ENCODE results near the gene MYL5.

Gene MYL5

DNA sequence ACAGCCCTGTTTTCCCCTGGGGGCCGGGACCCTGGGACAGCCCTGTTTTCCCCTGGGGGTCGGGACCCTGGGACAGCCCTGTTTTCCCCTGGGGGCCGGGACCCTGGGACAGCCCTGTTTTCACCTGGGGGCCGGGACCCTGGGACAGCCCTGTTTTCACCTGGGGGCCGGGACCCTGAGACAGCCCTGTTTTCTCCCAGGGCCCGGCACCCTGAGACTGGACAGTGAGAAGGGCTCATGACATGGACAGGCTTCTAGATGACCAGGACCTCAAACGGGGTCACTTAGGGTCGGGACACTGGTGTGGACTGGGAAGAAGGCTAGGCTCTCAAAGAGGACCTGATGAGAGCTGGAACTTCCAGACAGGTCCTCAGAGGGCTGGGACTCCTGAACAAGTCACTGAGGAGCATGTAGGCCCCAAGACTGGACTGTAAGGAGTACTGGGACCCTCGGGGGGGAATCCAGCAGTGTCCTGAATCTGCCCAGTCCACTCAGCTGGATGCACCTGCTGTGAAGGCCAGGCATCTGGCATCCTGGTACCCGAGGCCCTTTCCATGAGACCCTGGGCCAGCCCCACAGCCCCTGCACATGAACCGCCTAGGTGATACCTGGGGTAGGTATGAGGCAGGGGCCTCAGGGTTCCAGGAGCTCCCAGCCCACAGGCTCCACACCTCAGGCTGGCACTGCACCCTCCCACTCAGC is 33.7 kb downstream of the MYL5 start:
- no peak for DNase-seq (ENCODE audit: low read depth)

GRCh38 chr4:708631-708933 is 34.2 kb downstream of the MYL5 start:
- no peak for DNase-seq (ENCODE audit: low read depth)

- no peak for DNase-seq (ENCODE audit: low read depth)
These were observed 35.0 kb downstream of the MYL5 start for GRCh38 chr4:709348-709747.

- no peak for DNase-seq (ENCODE audit: low read depth)
These were observed 35.8 kb downstream of the MYL5 start for GRCh38 chr4:710116-710515.

- DNase-seq (ENCODE audit: low read depth), result no peak
These were observed 36.6 kb downstream of the MYL5 start for GRCh38 chr4:710916-711315.

GRCh38 chr4:712093-712492 is 37.8 kb downstream of the MYL5 start:
- DNase-seq (ENCODE audit: low read depth), result no peak

DNA sequence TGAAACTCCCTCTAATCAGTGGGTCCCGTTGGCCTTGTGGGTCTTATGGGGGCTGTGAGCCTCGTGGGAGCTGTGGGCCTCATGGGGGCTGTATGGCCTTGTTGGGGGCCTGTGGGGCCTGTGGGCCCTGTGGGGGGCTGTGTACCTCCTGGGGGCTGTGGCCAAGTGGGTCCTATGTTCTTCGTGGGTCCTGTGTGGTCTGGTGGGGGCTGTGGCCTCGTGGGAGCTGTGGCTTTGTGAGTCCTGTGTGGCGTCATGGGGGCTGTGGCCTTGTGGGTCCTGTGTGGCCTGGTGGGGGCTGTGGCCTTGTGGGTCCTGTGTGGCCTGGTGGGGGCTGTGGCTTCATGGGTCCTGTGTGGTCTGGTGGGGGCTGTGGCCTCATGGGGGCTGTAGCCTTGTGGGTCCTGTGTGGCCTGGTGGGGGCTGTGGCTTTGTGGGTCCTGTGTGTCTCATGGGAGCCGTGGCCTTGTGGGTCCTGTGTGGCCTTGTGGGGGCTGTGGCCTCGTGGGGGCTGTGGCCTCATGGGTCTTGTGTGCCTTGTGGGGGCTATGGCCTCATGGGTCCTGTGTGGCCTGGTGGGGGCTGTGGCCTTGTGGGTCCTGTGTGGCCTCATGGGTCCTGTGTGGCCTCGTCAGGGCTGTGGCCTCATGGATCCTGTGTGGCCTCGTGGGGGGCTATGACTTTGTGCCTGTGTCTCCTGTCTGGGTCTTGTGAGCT is 38.7 kb downstream of the MYL5 start:
- DNase-seq (ENCODE audit: low read depth), result no peak

DNA sequence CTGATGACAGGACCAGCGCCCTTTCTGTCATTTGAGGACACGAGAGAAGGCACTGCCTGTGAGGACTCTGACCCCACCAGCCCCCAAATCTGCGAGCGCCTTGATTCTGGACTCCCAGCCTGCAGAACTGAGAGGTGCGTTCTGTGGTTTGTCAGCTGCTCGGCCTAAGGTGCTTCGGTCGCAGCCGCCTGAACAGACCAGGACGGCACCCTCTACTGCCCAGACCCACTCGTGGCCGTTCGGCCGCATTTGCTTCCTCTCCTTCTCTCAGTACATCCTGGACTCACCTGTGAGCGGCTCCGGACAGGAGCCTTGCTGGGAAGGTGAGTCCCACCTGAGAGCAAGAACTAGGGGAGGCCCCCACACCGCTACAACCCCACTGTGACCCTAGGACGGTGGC is 39.7 kb downstream of the MYL5 start:
- no peak for DNase-seq (ENCODE audit: low read depth)

DNA sequence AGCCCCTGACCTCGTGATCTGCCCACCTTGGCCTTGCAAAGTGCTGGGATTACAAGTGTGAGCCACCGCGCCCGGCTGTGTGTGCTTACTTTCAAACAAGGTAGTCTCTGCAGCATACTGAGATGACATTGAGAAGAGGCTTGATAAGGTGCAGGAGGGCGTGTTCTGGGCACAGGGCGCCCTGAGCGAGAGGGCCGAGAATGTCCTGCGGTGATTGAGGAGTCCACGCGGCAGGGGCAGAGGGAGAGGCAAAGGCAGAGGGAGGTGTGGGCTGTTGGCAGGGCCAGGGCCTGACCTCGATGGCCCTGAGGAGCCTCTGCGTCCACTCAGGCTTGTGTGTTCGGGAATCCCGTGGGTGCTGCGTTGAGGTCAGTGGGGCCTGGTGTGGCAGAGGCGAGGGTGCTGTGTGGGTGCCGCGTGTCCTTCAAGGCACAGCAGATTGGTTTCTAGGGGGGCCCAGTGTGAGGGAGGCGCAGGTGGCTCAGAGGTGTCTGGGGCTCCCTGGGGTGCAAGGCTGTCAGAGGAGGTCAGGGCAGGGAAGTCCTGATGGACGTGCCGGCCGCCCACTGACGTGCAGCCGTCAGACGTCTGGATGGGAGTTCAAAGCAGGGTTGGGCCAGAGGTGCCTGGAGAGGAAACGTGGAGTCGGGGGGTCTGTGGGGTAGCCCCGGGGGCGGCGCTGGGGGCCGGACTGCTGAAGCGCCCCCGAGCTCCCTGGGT is 43.4 kb downstream of the MYL5 start:
- DNase-seq (ENCODE audit: low read depth), result no peak

- DNase-seq (ENCODE audit: low read depth), result no peak
These were observed 44.1 kb downstream of the MYL5 start for GRCh38 chr4:718460-718859.

GRCh38 chr4:720111-720860 is 45.9 kb downstream of the MYL5 start:
- DNase-seq (ENCODE audit: low read depth), result no peak

- no peak for DNase-seq (ENCODE audit: low read depth)
These were observed 47.2 kb downstream of the MYL5 start for GRCh38 chr4:721261-722168.

- no peak for DNase-seq (ENCODE audit: low read depth)
These were observed 47.9 kb downstream of the MYL5 start for GRCh38 chr4:722169-722725.

DNA sequence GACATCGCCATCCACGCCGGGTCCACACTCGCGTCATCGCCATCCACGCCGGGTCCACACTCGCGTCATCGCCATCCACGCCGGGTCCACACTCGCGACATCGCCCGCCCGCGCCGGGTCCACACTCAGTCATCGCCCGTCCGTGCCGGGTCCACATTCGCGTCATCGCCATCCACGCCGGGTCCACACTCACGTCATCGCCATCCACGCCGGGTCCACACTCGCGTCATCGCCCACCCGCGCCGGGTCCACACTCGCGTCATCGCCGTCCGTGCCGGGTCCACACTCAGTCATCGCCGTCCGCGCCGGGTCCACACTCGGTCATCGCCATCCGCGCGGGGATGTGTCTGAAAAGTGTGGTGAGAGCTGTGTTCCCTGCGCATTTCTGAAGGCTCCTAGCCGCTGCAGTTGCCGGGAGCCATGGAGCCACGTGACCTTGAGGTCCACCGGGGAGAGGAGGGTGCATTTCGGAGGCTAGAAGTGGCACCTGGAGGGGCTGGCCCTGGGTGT is 48.6 kb downstream of the MYL5 start:
- no peak for DNase-seq (ENCODE audit: low read depth)

- DNase-seq (ENCODE audit: low read depth), result no peak
These were observed 49.6 kb downstream of the MYL5 start for GRCh38 chr4:723751-724530.

- DNase-seq (ENCODE audit: low read depth), result no peak
These were observed 51.3 kb downstream of the MYL5 start for GRCh38 chr4:725391-726234.

DNA sequence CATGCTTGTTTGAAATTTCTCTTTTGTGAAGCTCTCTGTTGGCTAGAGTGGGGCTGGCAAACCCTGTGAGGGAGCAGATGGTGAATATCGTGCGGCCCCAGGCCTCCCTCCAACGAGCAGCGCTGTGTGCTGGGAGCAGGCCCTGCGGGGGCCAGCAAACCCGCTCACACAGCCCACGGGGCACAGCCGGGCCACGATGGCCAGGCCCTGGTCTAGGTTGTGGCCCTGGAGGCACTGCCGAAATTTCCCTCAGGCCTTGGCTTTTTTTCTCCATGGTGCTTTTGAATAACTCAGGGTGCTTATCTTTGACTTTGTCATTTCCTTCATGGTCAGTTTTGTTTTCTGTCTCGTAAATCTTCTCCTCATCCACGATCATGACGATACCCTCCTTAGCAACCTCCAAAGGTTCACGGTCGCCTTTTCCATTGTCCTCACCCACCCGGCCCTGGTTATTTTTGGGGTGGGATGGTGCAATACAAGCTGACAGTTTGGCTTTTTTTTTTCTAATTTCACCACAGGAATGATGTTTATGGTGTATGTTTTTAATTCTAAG is 52.0 kb downstream of the MYL5 start:
- no peak for DNase-seq (ENCODE audit: low read depth)

- no peak for DNase-seq (ENCODE audit: low read depth)
These were observed 52.5 kb downstream of the MYL5 start for GRCh38 chr4:726838-727237.

GRCh38 chr4:727576-727975 is 53.2 kb downstream of the MYL5 start:
- DNase-seq (ENCODE audit: low read depth), result no peak
